Stimulated activated CD8-positive, alpha-beta memory T cell treated with anti-CD3 and anti-CD28 coated beads, Interleukin-2, amount 100 ng/mL, for 48 hours (primary cell): ENCODE results near the gene ZCCHC8.

Source experiments
- DNase-seq, 2 donors: peaks; one replicate each; pipeline ENCODE4 v3.0.0-alpha.2; 2020; ENCODE audit warnings: low read depth in 2 of 2

ZCCHC8 gene

GRCh38 chr12:122427403-122427802 is 73.3 kb downstream of the ZCCHC8 start:
- DNase-seq, result no peak

GRCh38 chr12:122423258-122424165 is 77.2 kb downstream of the ZCCHC8 start:
- no peak for DNase-seq

DNA sequence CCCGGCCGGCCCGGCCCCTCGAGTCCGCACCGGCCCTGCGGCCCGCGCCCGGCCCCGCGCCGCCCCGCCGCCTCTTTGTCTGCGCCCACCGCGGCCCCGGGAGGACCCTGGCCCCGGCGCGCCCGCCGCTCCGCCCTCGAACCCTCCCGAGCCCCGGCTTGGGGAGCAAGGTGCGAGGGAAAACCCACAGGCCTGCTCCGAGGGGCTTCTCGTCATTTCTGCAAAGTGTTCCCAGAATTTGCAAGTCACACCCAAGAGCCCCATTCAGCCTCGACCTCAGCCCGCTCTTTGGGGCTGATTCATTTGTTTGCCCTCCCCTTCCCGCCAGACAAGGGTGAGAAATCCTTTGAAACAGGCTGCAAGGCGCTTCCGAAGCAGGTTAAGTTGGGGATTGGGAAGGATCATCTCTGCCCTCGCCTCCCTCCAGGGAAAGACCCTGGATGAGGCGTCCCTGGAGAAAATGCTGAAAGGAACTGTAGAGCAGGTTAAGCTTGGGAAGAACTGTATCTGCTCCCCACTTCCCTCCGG is 77.9 kb downstream of the ZCCHC8 start:
- DNase-seq, result peak; percentile 26 to 37

DNA sequence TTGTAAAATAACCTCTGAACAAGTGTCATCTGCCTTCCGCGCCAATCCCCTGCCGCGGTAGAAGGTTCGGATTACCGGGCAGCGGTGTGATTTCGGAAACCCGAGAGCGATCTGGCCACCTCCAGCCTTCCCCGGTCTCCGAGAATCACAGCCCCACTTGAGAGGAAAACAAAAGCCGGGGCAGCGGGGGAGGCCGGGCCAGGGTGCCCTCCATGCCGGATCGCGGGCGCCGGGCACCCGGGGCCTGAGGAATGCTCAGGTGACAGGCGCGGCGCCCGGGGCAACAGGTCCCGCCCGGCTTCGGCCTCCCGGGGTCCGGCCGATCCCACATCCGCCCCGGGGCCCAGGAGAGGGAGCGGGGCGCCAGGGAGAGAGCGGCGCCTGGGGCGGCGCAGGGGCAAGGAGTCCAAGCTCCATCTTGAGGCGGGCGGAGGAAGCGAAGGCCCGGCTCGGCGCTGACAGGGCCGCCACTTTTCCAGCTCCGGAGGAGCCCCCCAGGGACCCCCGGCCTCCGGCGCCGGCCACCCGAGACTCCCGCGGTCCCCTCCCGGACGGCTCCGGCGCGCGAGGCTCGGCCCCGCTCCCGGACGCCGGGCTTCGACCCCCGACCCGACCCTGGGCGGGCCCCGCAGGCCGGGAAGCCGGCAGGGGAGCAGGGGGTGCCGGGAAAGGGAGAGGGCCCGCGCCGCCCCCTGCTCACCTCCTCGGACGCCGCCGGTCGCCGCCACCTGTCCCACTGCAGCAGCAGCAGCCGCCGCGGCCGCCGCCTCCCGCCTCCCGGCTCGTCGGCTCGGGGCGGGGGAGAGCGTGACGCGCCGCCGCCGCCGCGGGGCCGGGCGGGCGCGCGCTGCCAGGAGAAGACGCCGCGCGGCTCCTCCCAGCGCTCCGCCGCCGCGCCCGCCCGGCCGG is 78.7 kb downstream of the ZCCHC8 start, which contains the start of gene CLIP1:
Gene CLIP1 (minus strand): TSS at position 849 of the 909 bp plus-strand sequence. CDS start 42,217 bp downstream, outside the sequence.
- DNase-seq, result peak; percentile 33 to 47
